ENCODE measurements around the gene RPAP3.

Gene RPAP3

DNA sequence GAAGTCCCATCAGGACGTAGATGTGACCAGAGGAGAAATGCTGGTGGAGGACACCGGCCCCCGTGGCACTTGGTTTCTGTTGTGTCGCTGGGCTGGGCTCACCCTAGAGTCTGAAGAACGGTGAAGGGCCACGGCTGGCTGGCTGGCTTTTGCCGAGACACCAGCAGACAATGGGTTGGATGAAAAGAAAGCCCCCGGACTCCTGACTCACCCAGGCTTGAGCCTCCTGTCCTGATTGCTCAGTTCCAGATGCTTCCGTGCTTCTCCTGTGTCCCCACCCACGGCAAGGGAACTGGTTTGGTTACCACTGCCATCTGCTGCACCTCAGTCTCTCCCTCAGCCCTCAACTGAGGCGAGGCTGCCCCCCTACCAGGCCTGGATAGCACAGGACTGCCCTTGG, 29.8 kb upstream of the RPAP3 start:
- no peaks in the 10 kb centered on the region for H3K27me3 ChIP-seq (replicated peaks; ENCODE audit: control insufficient read depth, insufficient read depth, low read length, poor library complexity, severe bottlenecking)
- peaks cover 4% of the 10 kb centered on the region for H3K4me1 ChIP-seq (ENCODE audit: control insufficient read depth, insufficient read depth, low read length, poor library complexity, severe bottlenecking)
- H3K4me3 ChIP-seq (ENCODE audit: insufficient read depth, low read depth, low read length, poor library complexity, severe bottlenecking) = no peak overlapping the region
- no peak for DNase-seq
- H3K27ac ChIP-seq (ENCODE audit: insufficient read depth, low read length, poor library complexity, severe bottlenecking) = no peak overlapping the region
- H3K36me3 ChIP-seq (ENCODE audit: control insufficient read depth, insufficient read depth, low read length) = no peaks in the 10 kb centered on the region
- no peaks in the 10 kb centered on the region for H3K9me3 ChIP-seq (ENCODE audit: control insufficient read depth, low read length)

DNA sequence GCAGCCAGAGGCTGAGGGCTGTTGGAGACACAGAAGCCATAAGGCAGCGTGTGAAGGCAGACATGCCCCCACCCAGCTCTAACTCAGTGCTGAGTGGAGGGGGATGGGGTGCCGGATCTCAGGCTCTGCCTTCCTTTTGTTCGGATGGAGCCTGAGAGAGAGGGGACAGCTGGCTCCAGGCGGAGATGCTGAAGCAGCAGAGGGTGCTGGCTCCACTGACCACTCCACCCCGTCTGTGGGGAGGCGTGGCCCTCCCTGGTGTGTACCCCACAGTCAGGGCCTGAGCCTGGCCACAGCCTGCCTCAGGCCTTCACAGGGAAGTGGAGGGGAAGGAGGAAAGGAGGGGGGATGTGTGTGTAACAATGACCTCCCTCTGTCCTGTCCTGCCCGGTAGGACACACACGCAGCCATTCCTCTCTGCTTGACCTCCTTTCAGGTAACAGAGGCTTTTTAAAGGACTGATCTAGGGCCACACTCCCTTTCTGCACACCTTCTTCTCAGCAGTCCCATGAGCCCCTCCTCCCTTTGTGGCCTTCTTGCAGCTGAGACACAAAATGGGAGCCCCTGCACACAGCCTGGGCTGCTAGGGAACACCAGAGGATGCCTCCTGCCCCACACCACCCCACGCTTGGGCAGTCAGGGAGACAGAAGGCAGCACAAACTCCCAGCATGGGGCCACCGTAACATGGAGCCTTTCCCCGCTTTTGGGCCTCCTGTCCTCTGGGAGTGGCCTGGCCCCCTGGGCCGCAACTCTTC, 29.1 kb upstream of the RPAP3 start:
- Histone ChIP-seq H3K27me3 (replicated peaks; ENCODE audit: control insufficient read depth, insufficient read depth, low read length, poor library complexity, severe bottlenecking) (no peaks in the 10 kb centered on the region), H3K9me3 (ENCODE audit: control insufficient read depth, low read length) (no peaks in the 10 kb centered on the region), H3K27ac (ENCODE audit: insufficient read depth, low read length, poor library complexity, severe bottlenecking) (no peak overlapping the region), H3K4me3 (ENCODE audit: insufficient read depth, low read depth, low read length, poor library complexity, severe bottlenecking) (no peak overlapping the region), H3K36me3 (ENCODE audit: control insufficient read depth, insufficient read depth, low read length) (no peaks in the 10 kb centered on the region), H3K4me1 (ENCODE audit: control insufficient read depth, insufficient read depth, low read length, poor library complexity, severe bottlenecking) (no peaks in the 10 kb centered on the region)
- no peak for DNase-seq

DNA sequence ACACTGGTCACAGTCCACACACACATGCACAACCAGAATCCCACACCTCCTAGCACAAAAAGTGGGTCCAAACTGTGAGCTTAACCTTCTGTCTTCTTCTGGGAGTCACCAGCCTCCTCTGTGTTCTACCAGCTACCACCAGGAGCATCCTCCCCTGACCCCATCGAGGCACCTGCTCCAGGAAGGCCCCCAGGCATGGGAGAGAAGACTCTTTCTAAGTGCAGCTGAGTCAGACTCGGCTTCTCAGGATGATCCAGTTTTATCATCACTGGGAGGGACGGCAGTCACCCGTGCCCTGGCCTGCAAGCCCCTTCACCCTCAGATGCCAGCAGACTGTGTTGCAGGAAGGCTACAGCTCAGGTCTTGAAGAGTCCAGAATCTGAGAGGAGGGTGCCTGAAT, 27.3 kb upstream of the RPAP3 start:
- DNase-seq = no peak
- Histone ChIP-seq H3K27me3 (replicated peaks; ENCODE audit: control insufficient read depth, insufficient read depth, low read length, poor library complexity, severe bottlenecking) (no peaks in the 10 kb centered on the region), H3K4me1 (ENCODE audit: control insufficient read depth, insufficient read depth, low read length, poor library complexity, severe bottlenecking) (no peaks in the 10 kb centered on the region), H3K36me3 (ENCODE audit: control insufficient read depth, insufficient read depth, low read length) (no peaks in the 10 kb centered on the region), H3K4me3 (ENCODE audit: insufficient read depth, low read depth, low read length, poor library complexity, severe bottlenecking) (no peak overlapping the region), H3K9me3 (ENCODE audit: control insufficient read depth, low read length) (no peaks in the 10 kb centered on the region), H3K27ac (ENCODE audit: insufficient read depth, low read length, poor library complexity, severe bottlenecking) (no peak overlapping the region)

DNA sequence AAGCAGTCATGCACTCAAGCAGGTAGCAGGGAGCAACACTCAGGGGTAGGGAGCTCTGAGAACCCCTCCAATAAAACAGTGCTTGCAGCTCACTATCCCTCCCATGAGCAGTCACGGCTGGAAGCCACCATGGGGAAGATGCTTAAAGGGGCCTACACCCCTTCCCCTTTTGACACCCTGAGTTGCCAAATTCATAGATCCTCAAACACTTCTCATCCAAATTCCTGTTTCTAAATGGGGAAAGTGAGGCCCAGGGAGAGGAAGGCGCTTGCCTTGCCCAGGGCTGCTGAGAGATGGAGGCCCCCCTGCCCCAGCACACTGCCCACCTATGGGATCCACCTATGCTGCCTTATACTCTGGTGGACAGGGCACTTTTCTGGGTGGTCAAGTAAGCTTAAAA, 26.7 kb upstream of the RPAP3 start:
- no peak for DNase-seq
- H3K27me3 ChIP-seq (replicated peaks; ENCODE audit: control insufficient read depth, insufficient read depth, low read length, poor library complexity, severe bottlenecking) = no peaks in the 10 kb centered on the region
- no peak overlapping the region for H3K27ac ChIP-seq (ENCODE audit: insufficient read depth, low read length, poor library complexity, severe bottlenecking)
- no peaks in the 10 kb centered on the region for H3K9me3 ChIP-seq (ENCODE audit: control insufficient read depth, low read length)
- H3K4me3 ChIP-seq (ENCODE audit: insufficient read depth, low read depth, low read length, poor library complexity, severe bottlenecking) = no peak overlapping the region
- H3K4me1 ChIP-seq (ENCODE audit: control insufficient read depth, insufficient read depth, low read length, poor library complexity, severe bottlenecking) = no peaks in the 10 kb centered on the region
- H3K36me3 ChIP-seq (ENCODE audit: control insufficient read depth, insufficient read depth, low read length) = no peaks in the 10 kb centered on the region

DNA sequence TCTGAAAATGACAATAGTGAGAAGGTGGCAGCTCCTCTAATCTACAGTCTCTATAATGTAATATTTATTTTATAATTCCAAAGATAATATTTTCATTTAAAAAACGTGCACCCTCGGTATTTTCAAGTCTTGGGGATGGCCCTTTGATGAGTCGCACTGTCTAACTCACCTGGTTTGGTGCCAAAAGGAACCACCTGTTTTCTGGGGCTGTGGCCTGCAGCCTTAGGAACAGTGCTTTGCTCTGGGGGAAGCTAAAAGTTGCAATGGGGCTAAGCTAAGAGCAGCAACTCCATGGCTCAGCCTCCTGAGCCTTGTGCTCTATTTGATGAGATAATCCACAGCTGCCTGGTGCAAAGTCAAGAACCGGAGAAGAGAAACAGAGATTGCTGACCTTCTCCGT, 25.9 kb upstream of the RPAP3 start:
- Histone ChIP-seq H3K4me3 (ENCODE audit: insufficient read depth, low read depth, low read length, poor library complexity, severe bottlenecking) (no peak overlapping the region), H3K27me3 (replicated peaks; ENCODE audit: control insufficient read depth, insufficient read depth, low read length, poor library complexity, severe bottlenecking) (no peaks in the 10 kb centered on the region), H3K4me1 (ENCODE audit: control insufficient read depth, insufficient read depth, low read length, poor library complexity, severe bottlenecking) (no peaks in the 10 kb centered on the region), H3K9me3 (ENCODE audit: control insufficient read depth, low read length) (no peaks in the 10 kb centered on the region), H3K27ac (ENCODE audit: insufficient read depth, low read length, poor library complexity, severe bottlenecking) (no peak overlapping the region), H3K36me3 (ENCODE audit: control insufficient read depth, insufficient read depth, low read length) (no peaks in the 10 kb centered on the region)
- DNase-seq = no peak

DNA sequence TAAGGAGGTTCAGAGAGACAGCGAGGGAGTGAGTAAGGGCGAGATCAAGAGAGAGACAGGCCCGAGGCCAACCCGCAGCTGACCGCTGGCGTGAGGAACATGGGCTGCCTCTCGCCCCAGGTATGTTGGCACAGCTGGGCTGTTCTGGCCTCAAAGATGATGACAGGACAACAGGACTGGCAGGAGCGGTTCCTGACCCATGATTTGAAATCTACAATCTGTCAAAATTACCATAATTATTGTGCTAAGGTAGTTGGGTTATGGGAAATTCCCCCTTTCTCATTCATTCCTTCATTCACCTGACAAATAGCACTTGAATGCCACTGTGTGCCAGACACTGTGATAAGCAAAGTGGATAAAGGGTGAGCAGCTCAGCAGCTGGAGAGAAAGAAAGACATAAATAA, 24.5 kb upstream of the RPAP3 start:
- no peaks in the 10 kb centered on the region for H3K36me3 ChIP-seq (ENCODE audit: control insufficient read depth, insufficient read depth, low read length)
- no peaks in the 10 kb centered on the region for H3K27me3 ChIP-seq (replicated peaks; ENCODE audit: control insufficient read depth, insufficient read depth, low read length, poor library complexity, severe bottlenecking)
- H3K4me1 ChIP-seq (ENCODE audit: control insufficient read depth, insufficient read depth, low read length, poor library complexity, severe bottlenecking) = no peaks in the 10 kb centered on the region
- DNase-seq = no peak
- no peaks in the 10 kb centered on the region for H3K9me3 ChIP-seq (ENCODE audit: control insufficient read depth, low read length)
- H3K4me3 ChIP-seq (ENCODE audit: insufficient read depth, low read depth, low read length, poor library complexity, severe bottlenecking) = no peak overlapping the region
- no peak overlapping the region for H3K27ac ChIP-seq (ENCODE audit: insufficient read depth, low read length, poor library complexity, severe bottlenecking)

DNA sequence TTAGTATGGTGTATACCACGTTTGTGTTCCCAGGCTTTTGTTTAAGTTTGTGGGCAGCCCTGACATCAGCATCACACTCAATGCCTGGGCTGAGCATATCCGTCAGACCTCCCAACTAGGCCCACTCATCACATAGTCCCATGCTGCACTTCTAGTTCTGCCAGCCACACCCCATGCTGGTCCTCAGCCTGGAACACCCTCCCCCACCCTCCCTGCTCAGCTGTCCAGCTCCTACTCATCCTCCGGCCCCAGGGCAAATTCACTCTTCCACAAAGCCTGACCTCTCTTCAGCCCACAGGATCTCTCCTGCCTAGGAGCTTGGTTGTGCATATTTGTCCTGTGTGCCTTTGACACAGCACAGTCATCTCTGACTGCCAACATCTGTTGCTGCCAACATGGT, 23.4 kb upstream of the RPAP3 start:
- Histone ChIP-seq H3K27ac (ENCODE audit: insufficient read depth, low read length, poor library complexity, severe bottlenecking) (no peak overlapping the region), H3K4me3 (ENCODE audit: insufficient read depth, low read depth, low read length, poor library complexity, severe bottlenecking) (no peak overlapping the region), H3K36me3 (ENCODE audit: control insufficient read depth, insufficient read depth, low read length) (no peaks in the 10 kb centered on the region), H3K27me3 (replicated peaks; ENCODE audit: control insufficient read depth, insufficient read depth, low read length, poor library complexity, severe bottlenecking) (no peaks in the 10 kb centered on the region), H3K4me1 (ENCODE audit: control insufficient read depth, insufficient read depth, low read length, poor library complexity, severe bottlenecking) (no peaks in the 10 kb centered on the region), H3K9me3 (ENCODE audit: control insufficient read depth, low read length) (no peaks in the 10 kb centered on the region)
- DNase-seq = no peak

DNA sequence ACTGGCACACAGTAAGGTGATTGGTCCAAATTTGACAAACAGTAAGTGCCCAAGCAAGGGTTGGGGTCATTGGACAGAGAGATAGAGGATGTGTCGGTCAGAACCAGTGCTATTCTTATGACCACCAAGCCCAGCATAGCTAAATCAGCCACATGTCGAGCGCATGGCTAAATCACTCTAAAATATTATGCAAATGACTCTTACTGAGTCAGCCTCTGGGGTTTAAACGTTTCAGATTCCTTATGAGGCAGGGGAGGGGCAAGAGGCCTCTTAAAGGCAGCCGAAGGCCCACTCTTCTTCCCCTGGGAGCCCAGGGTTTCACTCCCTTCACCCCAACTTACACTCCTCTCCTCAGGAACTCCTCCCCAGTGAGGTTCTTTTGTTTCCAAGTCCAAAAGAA, 20.1 kb upstream of the RPAP3 start:
- DNase-seq = no peak
- Histone ChIP-seq H3K4me3 (ENCODE audit: insufficient read depth, low read depth, low read length, poor library complexity, severe bottlenecking) (no peak overlapping the region), H3K9me3 (ENCODE audit: control insufficient read depth, low read length) (no peaks in the 10 kb centered on the region), H3K36me3 (ENCODE audit: control insufficient read depth, insufficient read depth, low read length) (no peaks in the 10 kb centered on the region), H3K27ac (ENCODE audit: insufficient read depth, low read length, poor library complexity, severe bottlenecking) (no peak overlapping the region), H3K4me1 (ENCODE audit: control insufficient read depth, insufficient read depth, low read length, poor library complexity, severe bottlenecking) (peaks cover 6% of the 10 kb centered on the region), H3K27me3 (replicated peaks; ENCODE audit: control insufficient read depth, insufficient read depth, low read length, poor library complexity, severe bottlenecking) (no peaks in the 10 kb centered on the region)

DNA sequence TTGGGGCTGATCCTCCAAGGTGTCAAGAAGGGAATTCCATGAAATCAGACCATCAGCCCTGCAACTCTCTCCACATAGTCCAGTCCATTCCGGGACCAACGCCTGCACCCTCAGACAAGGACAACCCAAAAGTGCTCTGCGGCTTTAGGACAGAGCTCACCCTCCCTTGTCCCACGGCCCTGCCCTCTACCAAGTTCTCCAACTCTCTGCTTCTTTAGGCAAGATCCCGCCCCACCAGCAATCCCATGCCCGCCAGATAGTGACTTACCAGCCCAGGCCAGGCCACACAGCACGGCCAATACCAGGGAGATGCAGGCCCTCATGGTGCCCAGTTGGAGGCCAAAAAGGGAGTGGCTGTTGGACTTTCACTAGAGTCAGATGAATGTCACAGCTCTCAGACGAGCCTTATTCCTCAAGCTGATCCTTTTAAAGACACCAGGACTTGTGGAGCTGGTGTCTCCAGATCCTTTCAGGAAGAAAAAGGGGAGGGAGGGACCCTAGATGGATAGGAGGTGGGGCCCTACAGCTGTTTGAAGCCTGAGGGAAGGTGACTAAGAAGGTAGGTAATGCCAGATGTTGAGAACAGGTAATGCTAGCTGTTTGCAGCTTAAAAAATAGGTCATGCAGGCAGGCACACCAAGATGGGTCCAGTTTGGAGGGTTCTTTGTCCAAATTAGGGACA, 19.4 kb upstream of the RPAP3 start, which contains the start of gene ENDOU:
Gene ENDOU, minus strand, starts transcription at position 400 of the 682 bp plus-strand sequence. Its CDS starts 77 bp downstream, at position 323.
- no peaks in the 10 kb centered on the region for H3K36me3 ChIP-seq (ENCODE audit: control insufficient read depth, insufficient read depth, low read length)
- H3K27me3 ChIP-seq (replicated peaks; ENCODE audit: control insufficient read depth, insufficient read depth, low read length, poor library complexity, severe bottlenecking) = no peaks in the 10 kb centered on the region
- H3K4me1 ChIP-seq (ENCODE audit: control insufficient read depth, insufficient read depth, low read length, poor library complexity, severe bottlenecking) = peaks cover 6% of the 10 kb centered on the region
- DNase-seq = no peak
- H3K4me3 ChIP-seq (ENCODE audit: insufficient read depth, low read depth, low read length, poor library complexity, severe bottlenecking) = no peak within 1 kb of the TSS
- no peak within 1 kb of the TSS for H3K27ac ChIP-seq (ENCODE audit: insufficient read depth, low read length, poor library complexity, severe bottlenecking)
- H3K9me3 ChIP-seq (ENCODE audit: control insufficient read depth, low read length) = no peaks in the 10 kb centered on the region

DNA sequence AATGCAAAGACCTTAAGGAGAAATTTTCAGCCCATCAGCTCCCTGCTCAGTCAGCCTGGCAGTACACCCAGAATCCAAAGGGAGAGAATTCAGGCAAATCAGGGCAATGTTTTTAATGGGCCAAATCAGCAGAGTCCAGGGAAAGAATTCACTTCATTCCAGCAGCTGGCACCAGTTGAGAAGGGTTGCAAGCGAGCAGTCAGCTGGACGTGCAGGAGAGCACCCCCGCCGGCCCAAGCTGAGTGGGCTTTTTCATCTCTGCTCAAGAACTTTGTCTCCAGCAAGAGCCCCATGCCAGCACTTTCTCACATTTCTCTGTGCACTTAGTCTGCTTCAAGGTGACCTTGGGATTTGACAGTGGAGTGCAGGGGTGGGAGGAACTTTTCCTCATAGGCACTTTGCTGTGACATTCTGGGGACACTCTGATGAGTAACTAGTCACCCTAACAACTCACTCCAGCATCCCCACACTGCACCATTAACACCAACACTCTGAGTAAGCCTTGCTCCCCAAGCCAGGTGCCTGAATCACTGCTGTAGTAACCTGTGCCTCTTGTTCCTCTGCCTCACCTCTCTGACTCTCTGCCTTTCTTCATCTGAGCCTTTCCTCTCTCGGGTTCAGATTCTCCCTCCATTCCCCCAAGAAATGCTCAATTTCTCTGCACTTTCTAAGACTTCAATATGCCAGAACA, 17.3 kb upstream of the RPAP3 start:
- Histone ChIP-seq H3K4me3 (ENCODE audit: insufficient read depth, low read depth, low read length, poor library complexity, severe bottlenecking) (no peak overlapping the region), H3K27ac (ENCODE audit: insufficient read depth, low read length, poor library complexity, severe bottlenecking) (no peak overlapping the region)

More for the DNA sequence above, 17.3 kb upstream of the RPAP3 start:
- DNase-seq = no peak
- Histone ChIP-seq H3K27me3 (replicated peaks; ENCODE audit: control insufficient read depth, insufficient read depth, low read length, poor library complexity, severe bottlenecking) (no peaks in the 10 kb centered on the region), H3K4me1 (ENCODE audit: control insufficient read depth, insufficient read depth, low read length, poor library complexity, severe bottlenecking) (peaks cover 8% of the 10 kb centered on the region), H3K36me3 (ENCODE audit: control insufficient read depth, insufficient read depth, low read length) (no peaks in the 10 kb centered on the region), H3K9me3 (ENCODE audit: control insufficient read depth, low read length) (no peaks in the 10 kb centered on the region)
